Adrenal gland (tissue), 5 donors: ENCODE measurements around the gene IL1RN.

Experiments
- CTCF ChIP-seq, 6 experiments: fragments of 450-650 bp in 4 of 6; fragments of 200-600 bp in 2 of 6; sonication (generic) in 1 of 6; IDR thresholded peaks; 1 replicate in 5 of 6; 2 replicates in 1 of 6; pipeline versions ENCODE4 v1.5.1 to v1.8.0; 2016 to 2021; ENCODE audit warnings: antibody characterized with exemption in 6 of 6, mild to moderate bottlenecking in 2 of 6, moderate library complexity in 1 of 6
- POLR2A ChIP-seq, 2 donors: fragments of 450-650 bp; IDR thresholded peaks; one replicate each; pipeline ENCODE4 v1.6.1; 2017; ENCODE audit warnings: antibody characterized with exemption in 2 of 2, mild to moderate bottlenecking in 2 of 2, moderate library complexity in 1 of 2
- donor health status: DM: no; HTN: no; CAD: no.

- TF ChIP-seq CTCF (IDR thresholded peaks at IDR 0.05) (no peak), POLR2A (IDR thresholded peaks at IDR 0.05) (no peak)
These were observed 37.0 kb downstream of the IL1RN start for GRCh38 chr2:113164215-113164929.
